H9 (cell line): ENCODE data around the gene PCDHGB2. TPM values are rescaled to one million over a fixed set of nuclear protein-coding genes. Genes with fewer than 3 reads are reported as not detected.

Experiments
- DNase-seq: peaks from one replicate; pipeline ENCODE4 v3.0.0-alpha.2; 2017
- H2AFZ ChIP-seq: one replicate; pipeline ENCODE4 v1.6.1; 2013; ENCODE audit warnings: mild to moderate bottlenecking, low read length, control low read depth, moderate library complexity
- H2AK5ac ChIP-seq: 2 replicates; pipeline ENCODE4 v1.6.1; 2013; ENCODE audit warnings: low read length, control low read depth, mixed read lengths; ENCODE audit not compliant: insufficient read length
- H2BK120ac ChIP-seq: one replicate; pipeline ENCODE4 v1.6.1; 2013; ENCODE audit warnings: low read depth, mild to moderate bottlenecking, low read length, control low read depth, inconsistent platforms; ENCODE audit not compliant: poor library complexity, severe bottlenecking
- H2BK12ac ChIP-seq: 2 replicates; pipeline ENCODE4 v1.6.1; 2013; ENCODE audit warnings: low read length, control low read depth, mixed read lengths, low read depth; ENCODE audit not compliant: insufficient read length
- H2BK15ac ChIP-seq: 2 replicates; pipeline ENCODE4 v1.6.1; 2013; ENCODE audit warnings: low read depth, low read length, control low read depth
- H2BK20ac ChIP-seq: one replicate; pipeline ENCODE4 v1.6.1; 2013; ENCODE audit warnings: low read depth, mild to moderate bottlenecking, low read length, control low read depth, inconsistent platforms; ENCODE audit not compliant: poor library complexity, severe bottlenecking
- H2BK5ac ChIP-seq: 2 replicates; pipeline ENCODE4 v1.6.1; 2013; ENCODE audit warnings: low read length, control low read depth, mixed read lengths; ENCODE audit not compliant: insufficient read length
- H3K14ac ChIP-seq: 2 replicates; pipeline ENCODE4 v1.6.1; 2013; ENCODE audit warnings: low read length, control low read depth; ENCODE audit not compliant: insufficient read depth
- H3K18ac ChIP-seq: 2 replicates; pipeline ENCODE4 v1.6.1; 2013; ENCODE audit warnings: low read depth, mild to moderate bottlenecking, mixed read lengths, low read length, control low read depth; ENCODE audit not compliant: insufficient read length
- H3K23ac ChIP-seq: 2 replicates; pipeline ENCODE4 v1.6.1; 2013; ENCODE audit warnings: low read length, control low read depth, mixed read lengths, low read depth; ENCODE audit not compliant: insufficient read length
- H3K23me2 ChIP-seq: 2 replicates; pipeline ENCODE4 v1.6.1; 2013; ENCODE audit warnings: low read depth, mild to moderate bottlenecking, mixed read lengths, low read length, control low read depth; ENCODE audit not compliant: insufficient read length, poor library complexity, severe bottlenecking
- H3K27ac ChIP-seq: 2 replicates; pipeline ENCODE4 v1.5.1; 2013; ENCODE audit warnings: low read length, control low read depth, mixed read lengths, low read depth; ENCODE audit not compliant: insufficient read length
- H3K27me3 ChIP-seq: 2 replicates; pipeline ENCODE4 v1.6.1; 2013; ENCODE audit warnings: low read length, control low read depth, inconsistent platforms; ENCODE audit not compliant: insufficient read depth
- H3K4ac ChIP-seq: 2 replicates; pipeline ENCODE4 v1.6.1; 2013; ENCODE audit warnings: low read depth, mild to moderate bottlenecking, control low read depth, inconsistent platforms, low read length, moderate library complexity
- H3K4me1 ChIP-seq: 2 replicates; pipeline ENCODE4 v1.6.1; 2013; ENCODE audit warnings: low read length, control low read depth, inconsistent platforms; ENCODE audit not compliant: insufficient read depth
- H3K4me2 ChIP-seq: 2 replicates; pipeline ENCODE4 v1.6.1; 2013; ENCODE audit warnings: low read length, control low read depth, mixed read lengths; ENCODE audit not compliant: insufficient read length, insufficient read depth
- H3K56ac ChIP-seq: 2 replicates; pipeline ENCODE4 v1.6.1; 2013; ENCODE audit warnings: low read depth, mild to moderate bottlenecking, mixed read lengths, low read length, control low read depth; ENCODE audit not compliant: insufficient read length
- H3K79me1 ChIP-seq: 2 replicates; pipeline ENCODE4 v1.6.1; 2013; ENCODE audit warnings: low read depth, mild to moderate bottlenecking, moderate library complexity, low read length, control low read depth, inconsistent platforms; ENCODE audit not compliant: insufficient read depth, poor library complexity, severe bottlenecking
- H3K79me2 ChIP-seq: 2 replicates; pipeline ENCODE4 v1.6.1; 2013; ENCODE audit warnings: low read length, control low read depth, inconsistent platforms; ENCODE audit not compliant: insufficient read depth
- H3K9ac ChIP-seq: 2 replicates; pipeline ENCODE4 v1.6.1; 2013; ENCODE audit warnings: low read length, control low read depth, mixed read lengths; ENCODE audit not compliant: insufficient read length; ENCODE audit errors: extremely low read depth
- H3K9me3 ChIP-seq: one replicate; pipeline ENCODE4 v1.6.1; 2013; ENCODE audit warnings: low read depth, low read length, inconsistent platforms; ENCODE audit not compliant: control insufficient read depth
- H3T11ph ChIP-seq: one replicate; pipeline ENCODE4 v1.6.1; 2013; ENCODE audit warnings: mild to moderate bottlenecking, low read length, control low read depth, inconsistent platforms
- H4K20me1 ChIP-seq: one replicate; pipeline ENCODE4 v1.6.1; 2013; ENCODE audit not compliant: control insufficient read depth, insufficient read length, insufficient read depth
- H4K5ac ChIP-seq: 2 replicates; pipeline ENCODE4 v1.6.1; 2013; ENCODE audit warnings: low read depth, mild to moderate bottlenecking, mixed read lengths, low read length, control low read depth; ENCODE audit not compliant: insufficient read length
- H4K8ac ChIP-seq: replicated peaks from 2 replicates; pipeline ENCODE4 v1.6.1; 2013; ENCODE audit warnings: low read length, control low read depth, mixed read lengths, low read depth; ENCODE audit not compliant: insufficient read length
- H4K91ac ChIP-seq: 2 replicates; pipeline ENCODE4 v1.6.1; 2013; ENCODE audit warnings: low read depth, mild to moderate bottlenecking, moderate library complexity, mixed read lengths, low read length, control low read depth; ENCODE audit not compliant: insufficient read length
- H3K27ac Mint-ChIP-seq, 3 experiments: 2 replicates in 2 of 3; 3 replicates in 1 of 3; pipeline ENCODE4 v1.8.0; 2020 to 2021; ENCODE audit warnings: mixed read lengths in 3 of 3, mild to moderate bottlenecking in 1 of 3, moderate library complexity in 1 of 3
- H3K27me3 Mint-ChIP-seq: 2 replicates; pipeline ENCODE4 v1.8.0; 2021; ENCODE audit warnings: low read depth, mild to moderate bottlenecking, moderate library complexity, mixed read lengths
- H3K36me3 Mint-ChIP-seq, 3 experiments: 2 replicates in 2 of 3; 3 replicates in 1 of 3; pipeline ENCODE4 v1.8.0; 2020 to 2021; ENCODE audit warnings: low read depth in 3 of 3, mixed read lengths in 3 of 3; ENCODE audit not compliant: insufficient read depth in 1 of 3
- H3K4me1 Mint-ChIP-seq, 2 experiments: 2 replicates each; pipeline ENCODE4 v1.8.0; 2020; ENCODE audit warnings: mixed read lengths in 2 of 2
- H3K4me3 Mint-ChIP-seq, 2 experiments: 2 replicates in 1 of 2; 3 replicates in 1 of 2; pipeline ENCODE4 v1.8.0; 2020 to 2021; ENCODE audit warnings: mild to moderate bottlenecking in 2 of 2, mixed read lengths in 2 of 2, moderate library complexity in 1 of 2
- H3K9me3 Mint-ChIP-seq, 2 experiments: 2 replicates in 1 of 2; 3 replicates in 1 of 2; pipeline ENCODE4 v1.8.0; 2020; ENCODE audit warnings: mild to moderate bottlenecking in 2 of 2, mixed read lengths in 2 of 2, moderate library complexity in 1 of 2
- CTCF ChIP-seq: fragments of 200-600 bp; sonication (generic); conservative IDR thresholded peaks from 3 replicates; pipeline ENCODE4 v1.8.0; 2021; ENCODE audit warnings: antibody characterized with exemption, mild to moderate bottlenecking
- WGBS: extraction: QIAGEN DNeasy Blood & Tissue Kit; methylation state at CpG from one replicate; pipeline ENCODE4 v1.1.7; 2013; ENCODE audit warnings: missing lambda C conversion rate, low lambda C conversion rate, mixed read lengths; ENCODE audit not compliant: insufficient read length; ENCODE audit errors: extremely low coverage; 5-methylcytosine and 5-hydroxymethylcytosine counted together
- total RNA-seq: library from RNA; stranded (reverse); gene quantifications from 2 replicates; pipeline ENCODE4 v1.2.1, GENCODE V29; 2021

PCDHGB2 gene
- total RNA-seq, 1 experiment from 2014 or later = 3.8 TPM

GRCh38 chr5:141326088-141326854 is 33.5 kb upstream of the PCDHGB2 start:
- Histone ChIP-seq H4K20me1 (no peaks in the 10 kb centered on the region), H3K79me1 (no peaks in the 10 kb centered on the region), H2BK12ac (no peak overlapping the region), H2BK20ac (no peak overlapping the region), H3K4me1 (no peaks in the 10 kb centered on the region), H3K56ac (no peak overlapping the region), H4K91ac (no peak overlapping the region), H3K4me2 (peak overlapping the region; percentile 63), H3T11ph (no peak overlapping the region), H2AK5ac (no peak overlapping the region), H3K79me2 (no peaks in the 10 kb centered on the region), H3K23me2 (peaks cover 9% of the 10 kb centered on the region), H3K9ac (peak overlapping the region; percentile 53), H3K4ac (no peak overlapping the region; the same call in 1 of the 2 replicates), H2BK5ac (no peak overlapping the region), H2BK120ac (no peak overlapping the region), H3K27ac (no peak overlapping the region), H3K14ac (peak overlapping the region; percentile 83; the same call in 1 of the 2 replicates), H2AFZ (peak overlapping the region; percentile 99), H4K8ac (no peak overlapping the region), H3K23ac (no peak overlapping the region), H3K18ac (peak overlapping the region; percentile 79), H3K9me3 (peaks cover 8% of the 10 kb centered on the region), H4K5ac (no peak overlapping the region), H3K27me3 (no peaks in the 10 kb centered on the region), H2BK15ac (no peak overlapping the region)
- Mint-ChIP-seq H3K36me3 (peaks cover 6 to 24% (median 8%) of the 10 kb centered on the region in 3 experiments; a peak in 6 of 7 replicates), H3K4me3 (peak overlapping the region; percentile 35 to 80; a peak in 2 of 5 replicates), H3K4me1 (peaks cover 5 to 6% of the 10 kb centered on the region in 2 experiments), H3K27me3 (peaks cover 7% of the 10 kb centered on the region), H3K27ac (peak overlapping the region in 1 of 3 experiments; percentile 99; a peak in 3 of 7 replicates), H3K9me3 (peaks cover 33 to 61% of the 10 kb centered on the region in 2 experiments)
- WGBS = no CpG with 5 or more reads among the region's 27 CpGs
- peak; percentile 82 for DNase-seq
- peak; percentile 77 for TF ChIP-seq CTCF
